ENCODE results near the gene RNFT1.
"Not testable (repeated sequence)": the region's sequence is repeated elsewhere in the genome, so short reads cannot be mapped to it uniquely, and the experiment has no call there.

The RNFT1 gene

GRCh38 chr17:59920637-59921036 is 43.9 kb downstream of the RNFT1 start:
- DNase-seq, result not testable (repeated sequence)

DNA sequence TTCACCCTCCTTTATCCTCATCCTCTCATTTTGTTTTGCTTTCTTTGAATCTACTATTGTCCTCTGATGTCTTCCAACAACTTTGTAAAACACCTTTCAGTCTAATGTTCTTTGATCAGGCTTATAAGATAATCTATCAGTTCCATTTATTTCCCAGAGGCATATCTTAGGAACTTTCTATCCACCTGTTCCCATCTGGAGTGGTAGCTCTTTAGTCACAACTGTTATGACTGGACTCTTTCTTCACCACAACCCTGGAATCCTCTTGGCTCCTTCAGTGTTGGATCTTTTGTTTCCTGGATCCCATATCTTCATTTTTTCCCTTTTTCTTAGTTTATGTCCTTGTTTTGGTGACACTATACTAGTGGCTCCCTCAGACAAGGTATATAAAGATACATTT is 48.1 kb downstream of the RNFT1 start:
- DNase-seq, result no peak

DNA sequence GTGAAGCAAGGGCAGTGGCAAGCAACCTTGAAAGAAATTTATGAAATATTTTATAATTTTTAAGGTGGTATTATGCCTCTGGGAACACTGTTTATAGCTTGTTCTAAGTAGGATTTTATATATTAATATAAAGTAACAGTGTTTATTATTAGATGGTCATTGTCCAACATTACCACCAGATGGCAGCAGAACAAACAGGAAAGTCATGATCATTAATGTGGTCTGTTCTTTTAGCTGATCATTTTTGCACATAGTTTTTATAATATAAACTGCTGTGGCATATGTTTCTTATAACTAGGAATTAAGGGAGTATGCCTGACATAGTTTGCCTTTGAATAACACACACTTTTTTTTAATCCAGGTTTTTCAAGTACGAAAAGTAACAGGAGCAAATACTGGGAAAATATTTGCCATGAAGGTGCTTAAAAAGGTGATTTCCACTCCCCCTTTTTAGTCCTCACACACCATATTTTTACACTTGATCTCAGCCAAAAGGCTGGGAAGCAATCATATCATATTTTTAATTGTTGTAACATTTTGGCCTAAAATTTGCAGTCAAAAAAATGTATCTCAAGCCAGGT is 50.2 kb downstream of the RNFT1 start:
- DNase-seq, result no peak

GRCh38 chr17:59907467-59907866 is 57.1 kb downstream of the RNFT1 start:
- no peak for DNase-seq

GRCh38 chr17:59903455-59903854 is 61.1 kb downstream of the RNFT1 start:
- no peak for DNase-seq
